Endothelial cell of umbilical vein (primary cell): Measurements from ENCODE around the gene WDR93.

Experiments used
- CTCF ChIP-seq, 2 donors: IDR thresholded peaks; 1 replicate in 1 of 2; 2 replicates in 1 of 2; pipeline ENCODE4 v1.5.1; 2011; ENCODE audit warnings: low read length in 2 of 2, mild to moderate bottlenecking in 2 of 2, moderate library complexity in 2 of 2, control low read depth in 1 of 2, inconsistent platforms in 1 of 2, low read depth in 1 of 2; ENCODE audit not compliant: insufficient read depth in 1 of 2; ENCODE audit errors: extremely low read depth in 1 of 2
- EZH2 ChIP-seq: IDR thresholded peaks from 2 replicates; pipeline ENCODE4 v1.6.1; 2012; ENCODE audit warnings: borderline replicate concordance, low read depth, mild to moderate bottlenecking, moderate library complexity, low read length, inconsistent platforms; ENCODE audit not compliant: severe bottlenecking
- FOS ChIP-seq: IDR thresholded peaks from 2 replicates; pipeline ENCODE4 v1.6.1; 2011; ENCODE audit warnings: mild to moderate bottlenecking, low read length, moderate library complexity, borderline replicate concordance; ENCODE audit not compliant: insufficient read depth
- GATA2 ChIP-seq: IDR thresholded peaks from 2 replicates; pipeline ENCODE4 v1.7.0; 2011; ENCODE audit warnings: low read depth, mild to moderate bottlenecking, moderate library complexity, mixed read lengths, low read length; ENCODE audit not compliant: insufficient read length, insufficient read depth
- JUN ChIP-seq: IDR thresholded peaks from 2 replicates; pipeline ENCODE4 v1.6.1; 2011; ENCODE audit warnings: borderline replicate concordance, low read depth; ENCODE audit not compliant: insufficient read length, insufficient read depth
- MAX ChIP-seq: IDR thresholded peaks from 2 replicates; pipeline ENCODE4 v1.6.1; 2011; ENCODE audit not compliant: insufficient read depth, insufficient read length
- MYC ChIP-seq: IDR thresholded peaks from one replicate; pipeline ENCODE4 v1.6.1; 2011; ENCODE audit warnings: mild to moderate bottlenecking, low read depth, low read length
- POLR2A ChIP-seq: IDR thresholded peaks from 2 replicates; pipeline ENCODE4 v1.6.1; 2012; ENCODE audit warnings: low read depth, mild to moderate bottlenecking, control low read depth, low read length
- POLR2AphosphoS5 ChIP-seq: IDR thresholded peaks from 2 replicates; pipeline ENCODE4 v1.6.1; 2012; ENCODE audit warnings: low read depth, mild to moderate bottlenecking, control low read depth, low read length, moderate library complexity; ENCODE audit not compliant: insufficient read depth

GRCh38 chr15:89783861-89784685 lies 93.5 kb downstream of the WDR93 start:
- TF ChIP-seq MYC (no peak), CTCF (IDR thresholded peaks at IDR 0.05; ENCODE audit: extremely low read depth in 1 of 2, insufficient read depth in 1 of 2, low read depth in 1 of 2, low read length in 2 of 2) (no peak), FOS (no peak), POLR2A (no peak), POLR2AphosphoS5 (peak; percentile 1), MAX (no peak), EZH2 (no peak), JUN (no peak), GATA2 (no peak)
